Measurements from ENCODE around the gene PRRG4.
"Not testable (repeated sequence)": the region's sequence is repeated elsewhere in the genome, so short reads cannot be mapped to it uniquely, and the experiment has no call there.

The PRRG4 gene

DNA sequence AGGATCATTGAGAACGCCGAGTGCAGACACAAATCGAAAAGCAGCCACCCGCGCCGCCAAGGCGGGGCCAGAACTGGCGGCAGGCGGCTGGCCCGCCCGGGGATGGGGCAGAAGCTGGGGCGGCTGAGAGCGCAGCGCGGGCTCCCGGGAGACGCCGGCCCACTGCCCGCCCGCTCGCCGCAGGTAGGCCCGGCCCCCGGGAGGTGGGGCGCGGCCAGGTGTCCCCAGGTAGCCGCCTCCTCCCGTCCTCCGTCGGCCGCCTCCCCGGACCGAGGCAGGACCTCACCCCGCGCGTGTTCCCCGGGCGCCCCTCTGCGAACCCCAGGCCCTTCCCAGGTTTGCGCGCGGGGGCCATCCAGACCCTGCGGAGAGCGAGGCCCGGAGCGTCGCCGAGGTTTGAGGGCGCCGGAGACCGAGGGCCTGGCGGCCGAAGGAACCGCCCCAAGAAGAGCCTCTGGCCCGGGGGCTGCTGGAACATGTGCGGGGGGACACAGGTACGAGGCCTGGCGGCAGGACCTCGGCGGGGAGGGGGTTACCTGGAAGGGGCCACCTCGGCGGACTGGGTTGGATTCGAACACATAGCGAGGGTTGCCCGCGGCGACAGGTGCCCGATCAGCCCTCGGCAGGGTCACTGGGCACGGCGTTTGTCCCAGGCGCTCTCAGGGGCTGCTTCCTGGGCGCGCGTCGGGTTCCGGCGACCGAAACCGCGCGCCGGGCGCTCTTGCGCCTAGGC, at the start of gene PRRG4:
TSS of gene PRRG4 (plus strand) at position 248 of the 733 bp plus-strand sequence. CDS start 603 bp downstream, outside the sequence.
- no peaks in the 10 kb centered on the region for H3K36me3 ChIP-seq (ENCODE audit: insufficient read depth, low read length)
- H3K4me1 ChIP-seq (ENCODE audit: insufficient read depth, low read length), result no peaks in the 10 kb centered on the region
- H3K9ac ChIP-seq (ENCODE audit: low read depth, low read length), result peak within 1 kb of the TSS; percentile 57
- H3K9me3 ChIP-seq (ENCODE audit: control insufficient read depth, insufficient read depth, low read length), result no peaks in the 10 kb centered on the region

DNA sequence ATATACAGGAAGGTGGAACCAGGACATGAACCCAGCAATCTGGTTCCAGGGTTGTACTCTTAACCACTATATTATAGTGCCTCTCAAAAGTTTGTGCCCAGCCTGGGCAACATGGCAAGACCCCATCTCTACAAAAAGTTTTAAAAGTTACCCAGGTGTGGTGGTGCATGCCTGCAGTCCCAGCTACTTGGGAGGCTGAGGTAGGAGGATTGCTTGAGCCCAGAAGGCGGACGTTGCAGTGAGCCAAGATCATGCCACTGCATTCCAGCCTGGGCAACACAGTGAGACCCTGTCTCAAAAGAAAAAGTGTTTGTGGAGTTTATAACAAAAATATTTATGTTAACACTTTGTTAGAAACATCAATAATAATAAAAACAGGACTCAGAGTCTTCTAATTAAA, 48.9 kb upstream of the PRRG4 start:
- H3K9ac ChIP-seq (ENCODE audit: low read depth, low read length); H3K4me1 ChIP-seq (ENCODE audit: insufficient read depth, low read length); H3K36me3 ChIP-seq (ENCODE audit: insufficient read depth, low read length); H3K9me3 ChIP-seq (ENCODE audit: control insufficient read depth, insufficient read depth, low read length): not testable (repeated sequence)

DNA sequence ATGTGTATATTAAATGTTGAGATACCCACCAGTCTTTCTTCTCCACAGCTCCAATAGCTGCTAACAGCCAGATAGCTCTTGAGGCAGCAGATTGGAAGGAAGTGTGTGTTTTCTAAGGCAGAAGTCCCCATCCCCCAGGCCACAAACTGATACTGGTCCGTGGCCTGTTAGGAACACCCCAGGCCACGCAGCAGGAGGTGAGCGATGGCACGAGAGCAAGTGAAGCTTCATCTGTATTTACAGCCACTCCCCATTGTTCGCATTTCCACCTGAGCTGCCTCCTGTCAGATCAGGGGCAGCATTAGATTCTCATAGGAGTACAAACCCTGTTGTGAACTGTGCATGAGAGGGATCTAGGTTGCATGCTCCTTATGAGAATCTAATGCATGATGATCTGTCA, 48.0 kb upstream of the PRRG4 start:
- H3K36me3 ChIP-seq (ENCODE audit: insufficient read depth, low read length), result no peaks in the 10 kb centered on the region
- H3K4me1 ChIP-seq (ENCODE audit: insufficient read depth, low read length), result no peaks in the 10 kb centered on the region
- H3K9me3 ChIP-seq (ENCODE audit: control insufficient read depth, insufficient read depth, low read length), result no peaks in the 10 kb centered on the region
- H3K9ac ChIP-seq (ENCODE audit: low read depth, low read length), result no peak overlapping the region

GRCh38 chr11:32785262-32785661, 44.5 kb upstream of the PRRG4 start:
- H3K9ac ChIP-seq (ENCODE audit: low read depth, low read length), result no peak overlapping the region
- H3K36me3 ChIP-seq (ENCODE audit: insufficient read depth, low read length), result no peaks in the 10 kb centered on the region
- no peaks in the 10 kb centered on the region for H3K4me1 ChIP-seq (ENCODE audit: insufficient read depth, low read length)
- H3K9me3 ChIP-seq (ENCODE audit: control insufficient read depth, insufficient read depth, low read length), result no peaks in the 10 kb centered on the region

- Histone ChIP-seq H3K4me1 (ENCODE audit: insufficient read depth, low read length) (no peaks in the 10 kb centered on the region), H3K9me3 (ENCODE audit: control insufficient read depth, insufficient read depth, low read length) (no peaks in the 10 kb centered on the region), H3K9ac (ENCODE audit: low read depth, low read length) (no peak overlapping the region), H3K36me3 (ENCODE audit: insufficient read depth, low read length) (no peaks in the 10 kb centered on the region)
Observed at GRCh38 chr11:32786811-32787210, 42.9 kb upstream of the PRRG4 start.

- no peaks in the 10 kb centered on the region for H3K4me1 ChIP-seq (ENCODE audit: insufficient read depth, low read length)
- no peaks in the 10 kb centered on the region; the same call in 1 of the 2 replicates for H3K36me3 ChIP-seq (ENCODE audit: insufficient read depth, low read length)
- H3K9ac ChIP-seq (ENCODE audit: low read depth, low read length), result no peak overlapping the region
- no peaks in the 10 kb centered on the region for H3K9me3 ChIP-seq (ENCODE audit: control insufficient read depth, insufficient read depth, low read length)
Observed at GRCh38 chr11:32790916-32791315, 38.8 kb upstream of the PRRG4 start.

DNA sequence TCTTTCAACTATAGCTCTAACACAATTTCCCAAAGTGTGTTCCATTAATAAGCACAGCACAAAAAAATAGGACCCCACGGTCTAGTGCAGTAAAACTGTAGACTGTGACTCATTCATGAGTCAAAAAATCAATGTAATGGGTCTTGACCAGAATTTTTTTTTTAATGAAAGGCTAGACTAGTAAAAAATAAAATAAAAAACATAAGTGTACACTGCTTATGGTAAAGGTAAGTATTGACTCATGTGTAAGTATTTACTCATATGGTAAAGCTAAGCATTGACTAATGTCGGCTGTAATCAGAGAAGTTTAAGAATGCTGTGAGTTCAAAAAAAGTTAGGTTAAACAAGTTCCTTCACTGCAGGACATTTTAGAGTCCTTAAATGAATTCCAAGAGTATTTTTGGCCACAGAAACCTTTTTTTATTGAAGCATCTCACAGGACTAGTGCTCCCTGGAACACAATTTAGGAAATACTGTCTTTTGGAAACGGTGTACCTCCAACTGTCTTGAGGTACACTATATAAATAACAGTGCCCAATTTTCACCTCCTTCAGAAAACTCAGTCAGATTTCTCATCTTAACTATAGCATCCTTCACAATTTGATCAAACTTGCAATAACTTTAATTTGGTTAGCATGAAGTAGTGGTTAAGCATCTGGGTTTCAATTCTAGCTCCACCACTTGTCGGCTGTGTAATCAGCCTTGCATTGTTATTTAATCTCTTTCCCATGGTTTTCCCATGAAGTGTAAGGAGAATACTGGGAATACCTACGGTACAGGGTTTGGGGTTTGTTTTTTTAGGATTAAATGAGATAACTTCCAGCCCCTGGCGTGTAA, 37.4 kb upstream of the PRRG4 start:
- Histone ChIP-seq H3K9ac (ENCODE audit: low read depth, low read length) (no peak overlapping the region; the same call in 1 of the 2 replicates), H3K4me1 (ENCODE audit: insufficient read depth, low read length) (no peaks in the 10 kb centered on the region), H3K36me3 (ENCODE audit: insufficient read depth, low read length) (no peaks in the 10 kb centered on the region; the same call in 1 of the 2 replicates), H3K9me3 (ENCODE audit: control insufficient read depth, insufficient read depth, low read length) (no peaks in the 10 kb centered on the region)

DNA sequence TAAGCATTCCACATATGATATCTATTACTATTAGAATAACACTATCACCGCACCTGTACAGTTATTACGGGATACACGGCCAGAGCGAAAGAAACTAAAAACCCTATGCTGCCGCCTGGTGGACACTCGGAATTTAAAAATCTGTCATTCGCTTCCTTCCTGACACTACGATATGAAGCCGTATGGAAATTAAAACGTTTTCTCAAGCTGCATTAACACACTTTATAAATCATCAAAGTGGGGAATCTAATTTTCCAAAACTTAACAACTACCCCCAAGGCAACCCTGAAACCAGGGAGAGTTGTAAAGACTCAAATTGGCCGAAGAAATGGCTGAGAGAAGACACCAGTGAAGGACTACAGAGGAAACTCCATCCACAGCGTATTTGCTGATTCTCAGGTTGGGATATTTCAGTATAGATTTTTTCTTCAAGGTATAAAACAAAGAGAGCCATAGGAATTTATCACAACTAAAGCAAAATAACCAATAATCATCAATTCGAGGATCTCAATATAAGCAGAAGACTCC, 36.7 kb upstream of the PRRG4 start:
- H3K9ac ChIP-seq (ENCODE audit: low read depth, low read length), result no peak overlapping the region; the same call in 1 of the 2 replicates
- no peaks in the 10 kb centered on the region; the same call in 1 of the 2 replicates for H3K36me3 ChIP-seq (ENCODE audit: insufficient read depth, low read length)
- no peaks in the 10 kb centered on the region for H3K4me1 ChIP-seq (ENCODE audit: insufficient read depth, low read length)
- no peaks in the 10 kb centered on the region for H3K9me3 ChIP-seq (ENCODE audit: control insufficient read depth, insufficient read depth, low read length)

- no peaks in the 10 kb centered on the region for H3K9me3 ChIP-seq (ENCODE audit: control insufficient read depth, insufficient read depth, low read length)
- H3K36me3 ChIP-seq (ENCODE audit: insufficient read depth, low read length), result no peaks in the 10 kb centered on the region; the same call in 1 of the 2 replicates
- no peaks in the 10 kb centered on the region for H3K4me1 ChIP-seq (ENCODE audit: insufficient read depth, low read length)
- H3K9ac ChIP-seq (ENCODE audit: low read depth, low read length), result no peak within 1 kb of the TSS
Observed at GRCh38 chr11:32794439-32794838, 35.3 kb upstream of the PRRG4 start, which contains the start of gene CCDC73. Gene CCDC73, minus strand, starts transcription at chr11:32794662. Its CDS starts 34,419 bp downstream, at chr11:32760243.

- H3K4me1 ChIP-seq (ENCODE audit: insufficient read depth, low read length), result no peaks in the 10 kb centered on the region
- no peaks in the 10 kb centered on the region; the same call in 1 of the 2 replicates for H3K36me3 ChIP-seq (ENCODE audit: insufficient read depth, low read length)
- no peaks in the 10 kb centered on the region for H3K9me3 ChIP-seq (ENCODE audit: control insufficient read depth, insufficient read depth, low read length)
- H3K9ac ChIP-seq (ENCODE audit: low read depth, low read length), result no peak overlapping the region
Observed at GRCh38 chr11:32796425-32796824, 33.3 kb upstream of the PRRG4 start.

- Histone ChIP-seq H3K9me3 (ENCODE audit: control insufficient read depth, insufficient read depth, low read length) (no peaks in the 10 kb centered on the region), H3K36me3 (ENCODE audit: insufficient read depth, low read length) (no peaks in the 10 kb centered on the region), H3K4me1 (ENCODE audit: insufficient read depth, low read length) (no peaks in the 10 kb centered on the region), H3K9ac (ENCODE audit: low read depth, low read length) (no peak overlapping the region)
Observed at GRCh38 chr11:32809313-32809712, 20.4 kb upstream of the PRRG4 start.

DNA sequence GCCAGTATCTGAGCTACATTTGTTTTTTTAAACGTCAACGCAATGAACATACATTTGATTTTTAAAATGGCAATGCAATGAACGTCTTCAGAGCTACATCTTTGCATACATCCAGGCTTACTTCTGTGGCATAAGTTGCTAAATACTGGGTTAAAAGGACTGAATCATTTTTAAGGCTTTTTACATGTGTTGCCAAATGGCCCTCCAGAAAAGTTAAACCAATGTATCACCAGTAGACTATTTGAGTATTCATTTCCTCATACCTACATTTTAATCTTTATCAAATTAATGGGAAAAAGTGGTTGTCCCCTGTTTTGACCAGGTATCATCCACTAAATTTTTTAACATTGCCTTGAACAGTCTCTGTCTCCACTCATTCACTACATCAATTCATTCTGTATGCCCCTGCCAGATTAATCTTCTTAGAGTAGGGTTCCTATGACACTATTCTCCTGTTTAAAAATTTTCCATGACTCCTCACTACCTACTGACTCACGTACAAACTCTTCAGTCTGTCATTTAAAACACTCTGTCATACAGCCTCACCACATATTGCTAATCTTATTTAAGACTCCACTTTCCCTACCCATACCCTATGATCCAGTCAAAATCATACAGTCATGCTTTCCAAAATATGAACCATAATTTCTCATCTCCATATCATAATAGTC, 12.4 kb upstream of the PRRG4 start:
- no peaks in the 10 kb centered on the region for H3K9me3 ChIP-seq (ENCODE audit: control insufficient read depth, insufficient read depth, low read length)
- H3K9ac ChIP-seq (ENCODE audit: low read depth, low read length), result no peak overlapping the region
- no peaks in the 10 kb centered on the region for H3K36me3 ChIP-seq (ENCODE audit: insufficient read depth, low read length)
- no peaks in the 10 kb centered on the region for H3K4me1 ChIP-seq (ENCODE audit: insufficient read depth, low read length)

- H3K9me3 ChIP-seq (ENCODE audit: control insufficient read depth, insufficient read depth, low read length), result no peaks in the 10 kb centered on the region
- no peaks in the 10 kb centered on the region for H3K36me3 ChIP-seq (ENCODE audit: insufficient read depth, low read length)
- H3K9ac ChIP-seq (ENCODE audit: low read depth, low read length), result no peak overlapping the region
- H3K4me1 ChIP-seq (ENCODE audit: insufficient read depth, low read length), result no peaks in the 10 kb centered on the region
Observed at GRCh38 chr11:32817852-32818183, 11.9 kb upstream of the PRRG4 start.

- Histone ChIP-seq H3K9ac (ENCODE audit: low read depth, low read length) (no peak overlapping the region), H3K4me1 (ENCODE audit: insufficient read depth, low read length) (no peaks in the 10 kb centered on the region), H3K36me3 (ENCODE audit: insufficient read depth, low read length) (no peaks in the 10 kb centered on the region), H3K9me3 (ENCODE audit: control insufficient read depth, insufficient read depth, low read length) (no peaks in the 10 kb centered on the region)
Observed at GRCh38 chr11:32819187-32819586, 10.5 kb upstream of the PRRG4 start.

Measured in ES-I3 (cell line).